GM04504 (cell line): ENCODE results near the gene FOXI1.
"Not testable (repeated sequence)": the region's sequence is repeated elsewhere in the genome, so short reads cannot be mapped to it uniquely, and the experiment has no call there.

ENCODE experiments used
- DNase-seq: peaks from one replicate; pipeline ENCODE4 v3.0.0-alpha.2; 2012; ENCODE audit warnings: low read depth

The FOXI1 gene

DNA sequence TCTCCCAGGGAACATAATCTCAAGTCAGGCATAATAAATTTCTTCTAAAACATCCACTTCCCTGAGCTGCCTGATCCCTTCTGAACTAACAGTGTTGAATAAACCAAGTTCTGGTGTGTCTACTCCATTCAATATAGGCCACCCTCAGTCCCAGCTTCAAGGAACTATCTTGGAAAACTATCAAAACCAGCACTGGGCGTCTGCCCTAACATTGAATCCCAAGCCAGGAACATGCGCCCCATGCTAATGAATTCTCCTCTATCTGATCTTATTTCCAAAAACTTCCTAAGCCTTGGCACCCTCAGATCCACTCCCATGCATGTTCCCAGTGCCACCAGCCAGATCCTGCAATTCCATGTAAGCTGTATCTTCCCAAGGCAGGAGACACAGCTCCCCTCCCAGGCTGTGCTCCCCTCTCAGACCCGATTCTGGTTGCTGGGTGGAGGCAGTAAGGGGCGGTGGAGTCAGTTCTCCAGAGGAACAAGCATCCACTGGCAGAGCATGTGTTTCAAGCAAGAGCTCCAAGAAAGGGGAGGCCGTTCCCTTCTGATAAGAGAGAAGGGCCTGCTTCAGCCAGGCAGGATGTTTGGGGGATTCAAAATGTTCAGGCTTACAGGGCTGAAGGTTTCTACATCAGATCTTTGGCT lies 13.1 kb upstream of the FOXI1 start:
- no peak for DNase-seq

DNA sequence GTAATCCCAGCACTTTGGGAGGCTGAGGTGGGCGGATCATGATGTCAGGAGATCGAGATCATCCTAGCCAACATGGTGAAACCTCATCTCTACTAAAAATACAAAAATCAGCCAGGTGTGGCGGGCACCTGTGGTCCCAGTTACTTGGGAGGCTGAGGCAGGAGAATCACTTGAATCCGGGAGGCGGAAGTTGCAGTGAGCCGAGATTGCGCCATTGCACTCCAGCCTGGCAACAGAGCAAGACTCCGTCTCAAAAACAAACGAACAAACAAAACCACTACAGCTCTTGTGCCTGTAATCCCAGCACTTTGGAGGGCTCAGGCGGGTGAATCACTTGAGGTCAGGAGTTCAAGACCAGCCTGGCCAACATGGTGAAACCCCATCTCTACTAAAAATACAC lies 11.4 kb upstream of the FOXI1 start:
- not testable (repeated sequence) for DNase-seq

DNA sequence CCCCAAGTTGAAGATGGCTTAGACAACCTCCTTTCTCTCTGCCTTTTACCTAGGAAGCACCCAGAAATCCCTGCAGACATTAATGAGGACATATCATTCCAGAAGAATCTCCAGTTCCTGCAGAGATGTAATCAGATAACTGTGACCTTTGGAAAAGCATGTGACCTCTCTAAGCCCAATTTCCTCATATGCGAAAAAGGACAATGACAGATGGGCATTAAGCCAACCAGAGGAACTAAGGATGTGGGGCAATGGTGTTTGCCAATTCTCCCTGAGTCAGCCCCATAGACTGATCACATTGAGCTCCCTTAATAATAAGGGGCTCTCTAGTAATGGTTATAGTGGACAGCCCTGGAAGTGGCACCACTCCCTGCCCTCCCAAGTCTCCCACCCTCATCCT lies 10.1 kb upstream of the FOXI1 start:
- DNase-seq: no peak

DNA sequence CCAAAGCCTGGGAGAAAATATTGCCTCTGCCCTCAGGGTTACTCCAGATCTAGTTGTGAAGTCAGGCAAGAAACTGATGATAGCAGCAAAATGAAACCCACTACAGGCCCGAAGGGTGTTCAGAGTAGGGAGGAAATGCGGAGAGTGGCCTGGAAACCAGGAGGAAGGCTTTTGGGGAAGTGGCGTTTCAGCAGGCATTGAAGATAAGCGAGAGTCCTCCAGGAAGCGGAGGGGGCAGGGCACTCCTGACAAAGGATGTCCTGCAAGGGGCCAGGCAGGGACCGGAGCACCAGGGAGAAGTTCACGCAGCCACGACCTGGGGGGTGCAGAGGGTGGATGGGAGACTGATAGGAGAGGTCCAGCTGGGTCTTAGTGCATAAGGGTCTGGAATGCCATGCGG lies 7.8 kb upstream of the FOXI1 start:
- no peak for DNase-seq

DNA sequence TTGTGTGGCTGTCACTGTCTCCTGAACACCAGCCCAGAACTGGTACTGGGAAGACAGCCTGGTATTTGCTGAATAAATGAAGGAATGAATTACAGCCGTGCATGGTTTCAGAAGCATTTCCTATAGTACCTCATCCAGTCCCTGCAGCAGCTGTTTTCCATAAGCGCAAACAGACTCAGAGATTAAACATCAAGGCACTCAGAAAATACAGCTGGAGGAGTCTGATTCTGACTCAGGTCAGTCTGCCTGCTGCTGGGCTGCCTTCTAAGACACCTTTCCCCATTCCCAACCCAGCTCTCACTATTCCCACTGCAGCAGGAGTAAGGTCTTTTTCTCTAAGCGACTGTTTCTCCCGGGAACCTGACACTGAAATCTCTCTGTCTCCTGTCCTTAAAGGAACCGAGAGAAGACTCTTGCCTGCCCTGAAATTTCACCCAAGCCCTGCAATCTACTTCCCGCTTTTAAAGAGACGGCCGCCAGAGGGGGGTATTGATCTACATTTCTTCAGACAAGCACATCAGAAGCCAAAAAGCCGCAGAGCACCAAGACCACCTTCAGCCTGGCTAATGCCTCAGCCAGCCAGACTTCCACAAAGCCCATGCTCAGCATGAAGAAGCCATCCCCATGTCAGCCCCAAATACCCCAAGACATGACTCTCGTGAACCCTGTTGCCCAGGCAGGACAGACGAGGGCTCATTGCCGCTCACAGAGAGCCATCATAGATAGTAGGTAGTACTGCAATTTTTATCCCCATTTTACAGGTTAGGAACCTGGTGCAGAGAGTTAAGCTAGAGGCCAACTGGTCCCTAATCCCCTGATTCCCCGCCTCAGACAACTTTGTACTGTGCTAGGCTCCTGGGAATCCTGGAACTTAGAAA lies 5.4 kb upstream of the FOXI1 start:
- DNase-seq: peak; percentile 58

DNA sequence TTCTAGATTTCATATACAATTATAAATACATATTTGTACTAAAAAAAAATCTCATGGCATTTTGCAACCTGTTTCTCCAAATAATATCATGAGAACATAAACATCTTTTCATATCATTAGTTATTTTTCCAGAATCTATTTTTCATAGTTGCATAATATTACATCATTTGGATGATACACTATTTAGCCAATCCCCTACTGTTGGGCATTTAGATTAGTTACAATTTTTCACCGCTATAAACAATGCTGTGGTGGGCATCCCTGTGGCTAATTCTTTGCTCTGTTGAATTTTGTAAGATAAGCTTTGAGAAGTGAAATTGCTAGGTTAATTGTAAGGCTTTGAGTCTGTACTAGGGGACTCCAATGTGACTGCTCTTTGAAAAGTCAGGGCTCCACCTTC lies 2.2 kb upstream of the FOXI1 start:
- no peak for DNase-seq

DNA sequence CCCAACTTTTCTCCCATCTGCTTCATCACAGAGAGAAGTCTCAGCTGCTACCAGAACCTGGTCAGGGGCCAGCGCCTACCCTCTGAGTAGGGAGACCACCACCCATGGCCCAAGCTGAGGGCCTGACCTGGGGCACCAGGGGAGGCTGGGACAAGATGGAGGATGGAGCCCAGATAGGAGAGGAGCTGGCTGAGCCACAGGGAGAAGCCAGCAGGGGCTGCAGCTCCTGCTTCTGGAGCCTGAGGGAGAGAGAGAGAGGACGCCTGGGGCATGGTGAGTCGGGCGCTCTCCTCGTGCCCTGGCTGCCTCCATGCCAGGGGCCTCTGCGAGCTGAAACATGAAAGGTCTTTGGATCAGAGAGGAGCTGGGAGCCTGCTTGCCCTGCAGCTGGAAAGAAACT lies 1.4 kb upstream of the FOXI1 start:
- no peak for DNase-seq

DNA sequence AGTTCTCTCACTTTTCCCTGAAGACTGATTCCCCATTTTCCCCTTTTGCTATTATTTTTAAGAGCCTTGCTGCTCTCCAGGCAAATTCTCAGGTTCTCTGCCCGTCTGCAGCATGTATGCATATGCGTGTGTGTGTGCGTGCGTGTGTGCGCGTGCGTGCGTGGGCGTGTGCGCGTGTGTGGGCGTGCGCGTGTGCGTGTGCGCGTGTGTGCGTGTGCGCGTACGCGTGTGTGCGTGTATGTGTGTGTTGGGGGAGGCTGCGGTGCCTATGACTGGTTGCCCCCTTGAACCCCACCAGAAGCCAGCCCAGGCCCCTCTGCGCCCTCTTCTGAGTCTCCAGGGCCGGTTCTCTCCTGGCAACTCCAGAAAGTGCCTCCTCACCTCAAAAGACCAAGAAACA lies 987 bp upstream of the FOXI1 start:
- no peak for DNase-seq

DNA sequence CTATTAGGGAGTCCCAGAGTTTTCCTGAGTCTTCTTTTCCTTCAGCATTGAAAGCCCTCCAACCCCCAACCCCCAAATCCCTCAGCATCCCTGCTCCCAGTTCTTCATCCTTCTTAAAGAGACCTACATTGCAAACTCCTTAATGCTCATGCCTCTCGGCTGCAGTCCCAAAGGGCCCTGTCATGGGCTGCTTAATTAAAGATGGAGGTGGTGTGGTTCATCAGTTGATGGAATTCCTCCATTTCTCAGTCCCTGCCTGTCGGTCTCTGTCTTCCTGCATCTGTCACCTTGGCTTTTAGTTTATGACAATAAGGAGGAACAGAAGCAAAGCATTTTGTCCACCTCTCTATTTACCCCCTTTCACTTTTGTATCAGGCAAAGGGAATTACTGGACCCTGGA lies 2.0 kb downstream of the FOXI1 start:
- DNase-seq: no peak

DNA sequence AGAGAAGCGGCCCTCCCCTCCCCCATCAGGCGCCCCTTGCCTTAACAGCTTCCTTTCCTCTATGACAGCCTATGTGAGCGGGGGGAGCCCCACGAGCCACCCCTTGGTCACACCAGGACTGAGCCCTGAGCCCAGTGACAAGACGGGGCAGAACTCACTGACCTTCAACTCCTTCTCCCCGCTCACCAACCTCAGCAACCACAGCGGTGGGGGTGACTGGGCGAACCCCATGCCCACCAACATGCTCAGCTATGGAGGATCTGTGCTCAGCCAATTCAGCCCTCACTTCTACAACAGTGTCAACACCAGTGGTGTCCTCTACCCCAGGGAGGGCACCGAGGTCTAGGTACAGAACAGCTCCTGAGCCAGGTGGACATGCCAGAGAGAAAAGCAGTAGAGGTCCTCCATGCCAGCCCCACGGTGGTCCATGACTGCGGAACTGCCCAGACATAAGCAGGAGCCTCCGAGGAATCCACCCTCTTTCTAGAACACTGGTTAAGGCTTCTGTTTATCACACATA lies 2.6 kb downstream of the FOXI1 start:
- no peak for DNase-seq

DNA sequence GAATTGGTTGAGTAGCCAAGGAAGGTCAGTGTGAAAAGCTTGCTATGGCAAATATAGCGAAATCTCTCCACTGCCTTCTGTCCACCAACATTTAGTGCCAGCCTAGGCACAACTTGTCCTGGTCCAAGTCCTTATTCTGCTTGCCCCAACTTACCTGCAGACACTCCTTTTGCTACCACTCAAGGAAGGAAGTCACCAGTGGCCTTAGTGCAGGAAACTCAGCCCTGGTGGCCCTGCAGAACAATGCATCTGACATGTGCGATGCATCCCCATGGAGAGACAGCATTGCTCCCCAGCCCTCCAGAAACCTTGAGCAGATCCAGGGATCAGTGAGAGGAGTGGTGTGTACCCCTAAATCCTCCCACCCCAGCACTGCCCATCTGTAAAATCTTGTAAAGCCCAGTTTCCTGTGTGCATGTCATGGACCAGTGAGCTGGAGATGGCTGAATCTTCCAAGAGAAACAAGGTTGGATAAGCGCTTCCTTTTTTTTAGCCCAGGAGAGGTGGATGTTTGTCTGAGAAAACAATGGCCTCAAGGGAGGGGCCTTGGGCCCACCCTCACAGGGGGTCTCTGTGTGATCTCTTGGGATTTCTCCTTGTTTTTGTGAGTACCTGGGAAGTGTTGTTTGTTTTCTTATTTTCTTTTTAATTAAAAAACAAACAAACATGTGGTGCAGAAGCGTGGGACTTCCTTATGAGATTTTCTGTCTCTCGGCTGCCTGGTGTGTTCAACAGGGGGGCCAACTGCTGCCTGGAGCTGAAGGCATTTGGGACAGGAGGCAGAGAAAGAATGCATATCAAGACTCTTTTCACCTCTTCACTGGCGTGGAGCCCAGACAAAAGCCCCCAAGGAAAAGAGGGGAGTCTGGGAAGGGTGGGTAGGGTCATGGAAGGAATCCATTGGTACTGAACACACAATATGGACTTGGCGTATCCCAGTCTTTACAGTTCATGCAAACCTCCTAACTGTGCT lies 3.6 kb downstream of the FOXI1 start:
- DNase-seq: no peak

DNA sequence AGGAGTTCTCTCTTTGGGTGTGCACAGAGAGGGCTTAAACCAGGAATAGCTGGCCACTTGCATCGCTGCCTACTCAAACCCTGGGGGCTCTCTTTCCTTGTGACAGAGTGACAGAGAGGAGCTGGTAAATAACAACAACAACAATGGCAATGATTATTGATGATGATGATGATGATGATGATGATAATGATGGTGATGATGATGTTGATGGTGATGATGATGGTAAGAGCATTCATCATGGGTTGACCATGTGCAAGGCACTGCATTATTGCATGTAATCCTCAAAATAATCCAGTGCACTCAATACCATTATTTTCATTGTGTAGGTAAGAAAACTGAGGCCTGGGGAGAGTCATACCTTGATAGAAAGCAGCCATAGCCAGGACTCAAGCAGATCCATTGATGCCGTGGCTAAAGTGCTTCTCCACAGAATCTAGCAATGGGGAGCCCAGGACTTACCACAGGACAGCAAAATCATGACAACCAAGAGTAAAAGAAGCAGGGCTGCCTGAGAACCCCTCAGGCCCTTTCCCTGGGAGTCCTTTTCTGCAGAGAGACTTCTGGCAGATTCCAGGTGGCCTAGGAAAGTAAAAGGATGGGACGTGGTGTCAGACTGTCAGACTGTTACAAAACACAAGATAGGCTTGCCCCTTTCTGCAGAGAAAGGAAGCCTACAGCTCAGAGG lies 4.8 kb downstream of the FOXI1 start:
- no peak for DNase-seq

DNA sequence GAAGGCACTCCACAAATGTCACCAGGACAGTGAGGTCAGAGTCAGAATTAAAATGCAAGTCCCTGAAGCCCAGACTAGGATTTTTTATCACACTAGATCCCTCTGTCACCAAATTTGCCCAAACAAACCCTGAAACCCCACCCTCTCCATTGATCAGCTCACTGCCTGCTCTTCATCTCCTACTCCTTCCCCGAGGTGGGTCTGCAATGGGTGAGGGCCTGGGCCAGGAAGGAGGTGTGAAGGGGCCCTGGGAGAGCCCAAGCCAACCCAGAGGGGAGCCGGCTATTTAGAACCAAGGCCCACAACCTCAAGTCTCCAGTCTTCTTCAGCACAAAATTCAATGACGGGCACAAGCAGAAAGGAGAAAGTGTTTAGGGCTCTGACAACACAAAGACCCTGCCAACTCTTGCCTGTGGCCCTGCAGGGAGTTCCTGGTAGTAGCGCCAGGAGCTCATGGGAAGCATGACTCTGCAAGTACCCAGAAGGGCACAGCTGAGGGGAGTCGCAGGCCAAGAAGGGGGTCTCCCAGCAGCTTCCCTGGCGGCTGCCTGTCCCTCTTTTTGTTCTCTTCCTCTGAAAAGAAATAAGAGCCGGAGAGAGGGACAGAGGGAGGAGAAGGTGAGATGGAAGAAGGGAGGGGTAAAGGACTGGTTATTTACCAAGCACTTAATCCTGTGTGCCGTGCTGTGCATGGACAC lies 5.5 kb downstream of the FOXI1 start:
- no peak for DNase-seq

DNA sequence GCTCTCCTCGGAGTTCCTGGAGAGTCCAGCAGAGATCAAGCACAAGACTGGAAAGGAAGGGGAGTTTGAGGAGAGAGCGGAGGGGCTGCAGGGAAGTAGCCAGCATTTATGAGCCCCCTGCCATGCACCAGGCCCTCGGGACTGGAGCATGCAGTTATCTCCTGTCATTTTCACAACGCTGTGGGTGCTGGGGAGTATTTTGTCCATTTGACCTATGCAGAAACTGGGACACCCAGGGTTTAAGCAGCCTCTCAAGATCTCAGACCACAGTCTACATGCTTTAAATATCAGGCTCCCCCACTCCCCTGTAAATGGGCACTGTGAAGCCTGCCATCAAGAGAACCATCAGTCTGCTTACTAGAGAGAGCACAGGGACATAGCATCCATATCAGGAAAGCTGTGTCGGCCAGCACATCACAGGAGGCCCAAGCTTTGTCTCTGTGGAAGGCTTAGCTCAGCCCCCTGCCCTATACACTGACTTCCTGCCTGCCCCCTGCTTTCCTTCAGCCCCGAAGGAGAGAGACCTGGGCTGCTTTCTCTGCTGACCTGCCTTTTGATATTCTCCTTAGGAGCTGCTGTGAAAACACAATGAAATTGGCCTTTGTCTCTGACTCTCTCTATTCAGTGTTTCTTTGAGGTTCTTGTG lies 7.3 kb downstream of the FOXI1 start:
- no peak for DNase-seq

DNA sequence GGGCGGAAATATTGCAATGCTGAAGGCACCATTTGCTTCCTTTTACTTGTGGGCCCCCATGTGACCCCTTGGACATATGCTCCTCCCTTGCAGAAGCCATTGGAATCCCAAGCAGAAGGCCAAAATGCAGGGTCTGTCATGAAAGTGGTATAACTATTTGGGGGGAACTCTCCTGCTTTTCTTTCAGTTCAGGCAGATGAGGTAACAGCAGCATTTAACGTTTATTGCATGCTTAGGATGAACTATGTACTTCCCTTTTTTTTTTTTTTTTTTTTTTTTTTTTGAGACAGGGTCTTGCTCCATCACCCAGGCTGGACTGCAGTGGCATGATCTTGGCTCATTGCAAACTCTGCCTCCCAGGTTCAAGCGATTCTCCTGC lies 7.8 kb downstream of the FOXI1 start:
- DNase-seq: no peak

DNA sequence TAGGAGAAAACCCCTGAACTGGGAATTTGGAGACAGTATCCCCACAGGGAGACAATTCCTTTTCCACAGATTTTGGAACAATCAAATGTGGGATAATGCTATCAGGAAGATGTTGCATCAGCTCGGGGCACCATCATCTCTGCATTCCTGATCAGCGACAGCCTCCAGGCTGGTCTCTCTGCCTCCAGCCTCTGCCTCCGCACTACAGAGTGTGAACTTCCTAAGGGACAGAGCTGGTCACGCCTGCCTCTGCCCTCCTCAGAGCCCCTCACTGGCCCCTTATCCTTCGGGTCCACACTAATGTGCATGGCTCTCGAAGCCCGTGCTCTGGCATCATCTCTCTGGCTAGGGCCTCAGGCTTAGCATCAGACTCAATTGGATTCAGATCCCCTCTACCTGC lies 8.6 kb downstream of the FOXI1 start:
- DNase-seq: no peak

DNA sequence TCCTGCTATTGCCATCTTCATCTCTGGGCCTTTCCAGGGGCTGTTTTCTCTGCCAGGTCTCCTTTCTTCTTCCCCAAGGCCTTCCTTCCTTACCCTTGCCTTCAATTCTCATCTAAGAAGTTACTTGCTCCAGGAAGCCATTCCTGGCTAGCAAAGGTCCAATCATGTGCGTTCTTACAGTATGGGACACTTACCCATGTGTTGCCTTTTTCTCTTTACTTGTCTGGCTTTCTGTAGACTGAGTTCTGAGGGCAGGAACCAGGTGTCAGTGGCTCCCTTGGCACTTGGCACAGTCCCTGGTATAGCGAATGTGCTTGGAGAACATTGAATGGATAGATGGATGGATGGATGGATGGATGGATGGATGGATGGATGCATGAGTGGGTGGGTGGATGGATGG lies 10.2 kb downstream of the FOXI1 start:
- no peak for DNase-seq

DNA sequence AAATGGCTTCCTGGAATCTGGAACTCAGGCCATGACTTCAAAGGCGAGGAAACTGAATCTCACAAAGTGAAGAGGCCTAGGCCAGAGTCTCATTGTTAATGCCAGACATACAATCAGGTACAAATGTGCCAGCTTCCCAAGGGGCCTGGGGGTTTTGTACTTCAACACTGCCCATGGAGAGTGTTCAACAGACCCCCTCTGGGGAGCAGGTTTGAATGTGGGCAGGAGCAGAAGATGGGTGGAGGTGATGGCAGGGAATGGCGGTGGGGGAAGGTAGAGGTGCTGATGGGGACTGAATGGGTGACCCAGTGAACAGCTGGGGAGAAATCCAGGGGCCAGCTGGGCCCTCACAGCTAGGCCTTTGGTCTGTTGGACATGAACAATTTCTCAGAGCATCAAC lies 12.0 kb downstream of the FOXI1 start:
- DNase-seq: no peak

DNA sequence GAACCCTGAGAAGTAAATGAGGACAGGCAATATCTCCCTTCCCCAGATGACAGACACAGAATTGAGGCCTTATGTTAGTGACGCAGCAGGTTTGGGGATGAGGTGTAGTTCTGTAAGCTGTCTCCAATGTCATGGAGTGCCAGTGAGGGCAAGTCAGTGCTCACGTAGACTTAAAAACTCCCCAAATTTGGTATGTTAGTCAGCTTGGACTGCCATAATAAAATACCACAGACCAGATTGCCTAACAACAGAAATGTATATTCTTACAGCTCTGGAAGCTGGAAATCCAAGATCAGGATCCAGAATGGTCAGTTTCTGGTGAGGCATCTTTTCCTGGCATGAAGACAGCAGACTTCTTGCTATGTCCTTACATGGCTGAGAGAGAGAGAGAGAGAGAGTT lies 14.9 kb downstream of the FOXI1 start:
- peak; percentile 64 for DNase-seq

DNA sequence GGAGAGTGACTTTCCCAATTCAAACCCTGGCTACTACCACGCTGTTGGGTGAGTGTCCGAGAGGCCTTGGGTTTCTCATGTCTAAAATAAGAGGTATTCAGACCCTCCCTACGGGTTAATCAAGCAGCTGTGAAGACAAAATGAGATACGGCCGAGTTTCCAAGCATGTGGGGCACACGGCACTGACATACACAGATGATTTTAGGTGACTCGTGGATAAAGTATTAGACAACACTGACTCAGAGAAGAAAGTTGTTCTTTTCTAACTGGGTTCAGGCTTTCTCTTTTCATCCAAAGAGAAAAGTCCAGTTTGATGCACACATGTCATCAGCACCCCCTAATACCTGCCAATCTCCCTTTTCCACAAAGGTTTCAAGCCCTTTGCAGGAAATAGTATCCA lies 15.6 kb downstream of the FOXI1 start:
- DNase-seq: no peak

DNA sequence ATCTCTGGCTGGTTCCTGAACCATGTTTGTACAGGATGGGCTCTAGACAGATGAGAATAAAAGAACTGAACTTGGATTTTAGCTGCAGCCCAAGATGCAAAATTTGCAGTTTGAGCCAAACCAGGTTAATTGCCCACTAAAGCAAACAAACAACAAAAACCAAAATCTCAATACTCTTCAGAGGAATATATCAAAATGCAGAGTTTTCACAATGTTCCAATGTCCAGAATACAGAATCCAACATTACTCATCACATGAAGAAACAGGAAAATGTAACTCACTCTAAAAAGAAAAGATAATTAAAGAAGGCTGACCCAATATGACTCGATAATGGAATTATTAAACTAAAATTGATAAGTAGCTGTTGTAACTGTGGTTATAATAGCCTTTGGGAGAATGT lies 20.4 kb downstream of the FOXI1 start:
- DNase-seq: no peak
